ENCODE data around the gene DEXI.
"Not testable (repeated sequence)": the region's sequence is repeated elsewhere in the genome, so short reads cannot be mapped to it uniquely, and the experiment has no call there.

DEXI gene

GRCh38 chr16:10940501-10941079 is 1.7 kb downstream of the DEXI start:
- no peak for FAIRE-seq

GRCh38 chr16:10939649-10940234 is 2.5 kb downstream of the DEXI start:
- no peak for FAIRE-seq

GRCh38 chr16:10938796-10939648 is 3.2 kb downstream of the DEXI start:
- FAIRE-seq: no peak

- FAIRE-seq: no peak
These were observed 3.9 kb downstream of the DEXI start for GRCh38 chr16:10938321-10938720.

GRCh38 chr16:10937068-10937859 is 5.0 kb downstream of the DEXI start:
- FAIRE-seq: no peak

GRCh38 chr16:10936272-10936984 is 5.8 kb downstream of the DEXI start:
- FAIRE-seq: no peak

GRCh38 chr16:10935226-10935915 is 6.9 kb downstream of the DEXI start:
- no peak for FAIRE-seq

- FAIRE-seq: no peak
These were observed 7.8 kb downstream of the DEXI start for GRCh38 chr16:10934325-10935107.

GRCh38 chr16:10933865-10934264 is 8.4 kb downstream of the DEXI start:
- FAIRE-seq: no peak

- no peak for FAIRE-seq
These were observed 9.1 kb downstream of the DEXI start for GRCh38 chr16:10932959-10933710.

GRCh38 chr16:10931977-10932632 is 10.2 kb downstream of the DEXI start:
- FAIRE-seq: no peak

GRCh38 chr16:10931134-10931533 is 11.1 kb downstream of the DEXI start:
- FAIRE-seq: no peak

- no peak for FAIRE-seq
These were observed 11.5 kb downstream of the DEXI start for GRCh38 chr16:10930755-10931093.

GRCh38 chr16:10929853-10930754 is 12.2 kb downstream of the DEXI start:
- FAIRE-seq: no peak

GRCh38 chr16:10929097-10929496 is 13.2 kb downstream of the DEXI start:
- not testable (repeated sequence) for FAIRE-seq

GRCh38 chr16:10927497-10928112 is 14.7 kb downstream of the DEXI start:
- FAIRE-seq: no peak

- FAIRE-seq: no peak
These were observed 15.4 kb downstream of the DEXI start for GRCh38 chr16:10926867-10927266.

GRCh38 chr16:10926094-10926493 is 16.2 kb downstream of the DEXI start:
- no peak for FAIRE-seq
